ENCODE data around the gene CATSPERB.
"Not testable (repeated sequence)": the region's sequence is repeated elsewhere in the genome, so short reads cannot be mapped to it uniquely, and the experiment has no call there.

CATSPERB gene, protein sequence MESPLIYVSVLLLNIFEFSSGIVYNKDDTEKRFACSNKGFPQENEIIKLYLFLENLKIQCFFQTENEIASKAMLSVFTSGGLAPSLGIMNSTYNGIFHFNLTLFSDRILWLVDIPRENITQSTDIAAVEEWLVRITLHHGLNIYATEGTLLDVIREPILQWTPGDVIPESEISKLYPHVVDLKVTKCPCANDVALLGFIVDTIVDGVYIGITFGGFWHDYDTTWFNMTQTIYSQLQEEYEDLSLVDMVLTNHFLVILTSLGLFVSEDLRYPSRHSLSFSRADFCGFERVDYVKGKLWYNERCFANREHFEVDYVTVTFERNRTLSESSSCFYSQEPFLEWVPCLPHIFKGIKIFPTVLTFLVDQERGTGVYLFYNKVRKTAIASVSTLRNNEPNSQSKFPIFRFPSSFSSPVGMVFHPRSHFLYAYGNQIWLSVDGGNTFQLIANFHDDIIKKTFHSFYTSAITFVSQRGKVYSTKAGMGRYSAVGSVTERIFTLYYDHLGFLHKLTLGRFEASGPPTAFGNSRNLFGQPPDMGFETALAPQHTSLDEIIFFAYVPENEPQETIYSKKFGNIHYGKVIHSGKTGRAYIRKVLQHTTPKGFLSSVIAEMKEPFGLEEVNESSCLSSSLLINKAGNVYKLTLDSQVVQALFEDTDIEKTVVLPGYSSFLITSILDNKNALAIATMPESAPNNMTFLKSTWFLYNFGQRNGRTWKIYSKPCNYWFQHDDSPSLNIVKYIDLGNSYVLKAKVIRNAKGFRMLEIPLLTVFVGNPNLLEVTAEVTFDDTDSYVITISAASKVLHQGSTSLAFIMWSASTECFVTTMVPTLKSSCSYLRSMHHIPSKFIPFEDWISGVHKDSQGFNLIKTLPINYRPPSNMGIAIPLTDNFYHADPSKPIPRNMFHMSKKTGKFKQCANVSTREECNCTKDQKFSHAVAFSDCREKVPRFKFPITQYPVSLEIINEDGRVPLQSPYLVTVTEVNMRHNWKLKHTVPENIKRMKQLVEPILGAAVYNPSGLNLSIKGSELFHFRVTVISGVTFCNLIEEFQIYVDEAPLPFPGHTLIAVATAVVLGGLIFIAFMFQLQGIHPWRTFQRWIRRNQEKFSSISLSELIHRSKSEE

DNA sequence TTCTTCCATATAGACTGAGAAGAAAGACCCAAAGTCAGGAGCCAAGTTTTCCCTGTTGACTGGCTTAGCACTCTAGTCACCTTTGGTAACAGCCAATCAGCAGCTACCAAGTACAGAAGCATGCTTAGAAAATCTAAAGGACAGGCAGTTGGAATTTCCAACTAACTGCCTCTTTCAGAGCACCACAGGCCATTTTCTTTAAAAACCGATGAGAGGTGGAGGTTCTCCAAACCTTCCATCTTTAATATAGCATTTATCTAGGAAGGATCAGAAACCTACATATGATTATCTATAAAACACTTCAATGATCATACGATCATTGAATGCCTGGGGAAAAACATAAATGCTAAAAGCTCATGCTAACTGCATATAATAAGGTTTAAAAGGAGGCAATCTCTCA, at the start of gene CATSPERB:
TSS of gene CATSPERB (minus strand) at position 101 of the 400 bp plus-strand sequence. CDS start 2,607 bp downstream, outside the sequence.
- no peak for DNase-seq

DNA sequence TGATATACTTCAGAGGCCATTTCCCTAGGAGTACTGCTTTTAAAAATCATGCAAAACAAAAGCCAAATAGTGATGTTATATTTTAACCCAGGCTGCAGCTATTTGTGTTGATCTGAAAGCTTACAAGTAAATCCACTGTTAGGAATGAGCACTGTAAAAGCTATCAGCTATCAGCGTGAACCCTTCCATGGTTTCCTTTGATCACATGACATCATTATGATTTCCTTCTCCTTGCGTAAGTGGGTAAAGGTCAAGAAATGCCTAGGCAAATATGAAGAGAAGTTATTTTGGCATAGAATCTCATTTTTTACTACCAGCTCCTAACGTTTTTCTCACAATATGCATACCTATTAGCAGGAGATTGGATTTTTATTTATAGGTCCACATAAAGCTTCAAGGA, 48.6 kb upstream of the CATSPERB start:
- DNase-seq = no peak

DNA sequence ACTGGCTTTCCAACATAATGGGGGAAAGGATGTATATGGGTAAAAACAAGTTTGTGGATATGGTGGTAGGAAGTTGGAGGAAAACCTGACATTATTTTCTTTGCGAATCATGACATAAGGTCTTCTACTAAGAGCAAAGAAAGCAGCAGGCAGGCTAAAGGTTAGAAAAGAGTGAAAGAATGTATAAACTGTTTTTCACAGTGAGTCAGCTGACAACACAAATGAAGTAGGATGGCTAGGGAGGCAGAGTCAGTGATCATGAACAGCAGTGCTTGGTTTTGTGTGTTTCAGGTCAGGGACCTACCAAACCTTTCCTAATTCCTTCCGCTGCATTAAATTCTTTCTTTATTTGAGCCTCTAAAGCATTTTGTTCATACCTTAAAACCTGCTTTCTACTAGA, 46.3 kb upstream of the CATSPERB start:
- no peak for DNase-seq

DNA sequence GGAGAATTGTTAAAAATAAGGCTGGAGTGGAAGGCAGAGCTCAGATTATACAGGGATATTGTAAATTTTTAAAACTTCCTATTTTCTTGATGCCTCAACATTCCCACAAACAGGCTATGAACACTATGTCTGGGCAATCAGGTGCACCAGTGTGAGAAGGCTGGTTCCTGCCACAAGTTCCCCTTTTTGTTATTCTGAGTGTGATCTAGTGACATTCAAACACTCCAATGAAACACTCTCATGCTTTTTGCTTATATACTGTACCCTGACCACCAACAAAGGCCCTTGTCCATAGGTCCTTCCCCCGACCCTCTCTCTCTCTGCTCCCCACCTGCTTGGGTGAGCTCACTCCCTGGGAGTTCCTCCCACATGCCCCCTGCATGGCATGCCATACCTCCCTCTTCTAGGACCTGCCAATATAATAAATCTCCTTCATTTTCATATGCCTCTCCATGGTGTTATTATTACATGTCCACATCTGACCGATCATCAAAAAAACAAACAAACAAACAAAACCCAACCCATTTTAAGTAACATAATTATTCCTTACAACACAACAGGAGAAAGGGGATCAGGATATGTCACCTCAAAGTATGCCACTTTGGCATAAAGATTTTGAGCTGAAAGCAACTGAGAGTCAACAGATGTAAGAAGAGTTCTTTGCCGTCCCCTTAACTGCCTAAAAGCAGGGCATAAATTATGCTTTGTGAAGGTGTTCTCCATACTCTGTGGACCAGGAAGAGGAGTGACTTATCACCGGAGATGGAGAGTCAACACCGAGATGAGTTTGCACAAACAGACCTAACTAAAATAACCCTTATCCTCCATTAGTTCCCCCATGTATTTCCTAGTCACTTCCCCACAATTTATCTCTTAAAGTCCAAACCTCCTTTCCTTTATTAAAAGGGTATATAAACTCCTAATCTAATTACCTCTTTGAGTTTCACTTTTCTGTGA, 42.5 kb upstream of the CATSPERB start:
- DNase-seq = no peak

DNA sequence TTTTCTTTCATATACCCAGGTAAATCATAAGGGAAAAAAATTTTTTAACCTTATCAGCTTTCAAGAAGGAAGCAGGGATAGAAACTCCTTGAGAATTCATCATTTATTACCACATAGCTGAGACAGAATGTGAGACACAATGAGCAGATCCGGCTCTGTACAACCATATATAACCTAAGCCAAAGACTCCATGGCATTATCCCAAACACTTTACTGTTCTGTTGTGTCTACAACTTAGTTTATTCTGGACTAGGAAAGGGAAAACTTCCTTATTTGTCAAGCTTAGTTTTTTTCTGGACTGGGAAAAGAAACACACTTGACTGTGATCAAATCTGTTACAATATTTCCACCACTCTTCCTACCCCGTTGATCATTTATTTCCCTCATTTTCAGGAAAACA, 38.3 kb upstream of the CATSPERB start:
- no peak for DNase-seq

GRCh38 chr14:91755570-91756295, 23.8 kb upstream of the CATSPERB start:
- DNase-seq = no peak

GRCh38 chr14:91754819-91755218, 22.9 kb upstream of the CATSPERB start:
- no peak for DNase-seq

DNA sequence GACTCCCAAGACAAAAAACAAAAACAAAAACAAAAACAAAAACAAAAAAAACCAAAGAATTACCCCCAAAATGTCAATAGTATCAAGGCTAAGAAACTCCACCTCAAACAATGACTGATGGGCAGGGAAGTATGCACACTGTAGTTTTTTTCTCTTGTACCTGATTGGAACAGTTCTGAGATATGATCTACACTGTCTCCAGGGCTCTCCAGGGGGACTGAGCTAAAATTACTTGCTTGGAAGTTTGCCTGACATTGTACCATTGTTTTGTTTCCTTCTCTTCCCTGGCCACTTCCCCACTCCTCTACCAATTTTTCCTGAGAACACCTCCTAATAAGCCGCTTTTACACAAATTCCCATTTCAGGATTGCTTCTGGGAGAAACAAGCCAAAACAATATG, 22.3 kb upstream of the CATSPERB start:
- DNase-seq = no peak

DNA sequence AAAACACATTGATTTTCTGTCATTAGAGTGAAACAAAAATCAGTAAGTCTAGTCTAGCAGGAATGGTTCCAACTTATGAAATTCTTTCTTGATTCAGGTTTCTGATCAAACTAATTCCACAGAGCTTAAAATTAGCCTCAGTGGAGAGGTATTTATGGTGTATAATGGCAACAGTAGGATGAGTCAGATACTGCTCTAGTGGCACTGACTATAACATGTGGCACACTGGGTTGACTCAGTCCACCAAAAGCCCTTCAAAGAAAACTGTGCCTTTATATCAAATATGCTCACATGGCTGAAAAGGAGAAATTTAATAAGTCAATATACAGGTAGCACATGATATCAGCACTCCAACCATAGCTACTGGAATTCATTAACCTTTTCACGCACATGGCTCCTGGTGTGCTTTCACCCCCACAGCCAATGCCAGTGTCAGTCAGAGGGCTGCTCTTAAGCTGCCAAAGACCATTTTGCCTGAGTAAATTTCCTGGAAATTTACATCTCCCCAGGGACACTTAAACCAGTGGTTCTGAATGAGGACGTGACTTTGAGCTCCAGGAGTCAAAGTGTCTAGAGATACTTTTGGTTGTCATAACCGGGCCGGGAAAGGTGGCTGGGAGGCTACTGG, 21.7 kb upstream of the CATSPERB start:
- DNase-seq = no peak

- DNase-seq = no peak
Observed at GRCh38 chr14:91752961-91753360, 21.1 kb upstream of the CATSPERB start.

- DNase-seq = no peak
Observed at GRCh38 chr14:91751719-91752118, 19.8 kb upstream of the CATSPERB start.

GRCh38 chr14:91750634-91751198, 18.8 kb upstream of the CATSPERB start:
- no peak for DNase-seq

GRCh38 chr14:91749868-91750267, 18.0 kb upstream of the CATSPERB start:
- no peak for DNase-seq

GRCh38 chr14:91748049-91748448, 16.2 kb upstream of the CATSPERB start:
- no peak for DNase-seq

GRCh38 chr14:91745344-91745743, 13.5 kb upstream of the CATSPERB start:
- DNase-seq = no peak

DNA sequence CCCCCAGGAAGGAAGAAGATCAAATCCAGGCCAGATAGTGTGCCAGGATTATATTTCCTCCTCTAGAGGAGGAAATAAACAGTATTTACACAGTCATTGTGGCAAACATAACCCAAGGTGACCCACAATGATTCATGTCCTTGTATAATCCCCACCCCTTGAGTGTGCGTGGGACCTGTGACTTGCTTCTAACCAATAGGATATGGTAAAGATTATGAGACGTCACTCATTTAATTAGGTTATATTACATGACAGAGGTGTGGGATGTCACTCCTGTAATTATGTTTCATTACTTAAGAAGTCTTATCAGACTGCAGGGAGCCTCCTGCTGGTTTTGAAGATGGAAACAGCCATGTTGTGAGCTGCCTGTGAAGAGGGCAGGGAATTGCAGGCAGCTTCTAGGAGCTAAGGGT, 12.2 kb upstream of the CATSPERB start:
- DNase-seq = no peak

GRCh38 chr14:91743305-91743653, 11.4 kb upstream of the CATSPERB start:
- DNase-seq = no peak

DNA sequence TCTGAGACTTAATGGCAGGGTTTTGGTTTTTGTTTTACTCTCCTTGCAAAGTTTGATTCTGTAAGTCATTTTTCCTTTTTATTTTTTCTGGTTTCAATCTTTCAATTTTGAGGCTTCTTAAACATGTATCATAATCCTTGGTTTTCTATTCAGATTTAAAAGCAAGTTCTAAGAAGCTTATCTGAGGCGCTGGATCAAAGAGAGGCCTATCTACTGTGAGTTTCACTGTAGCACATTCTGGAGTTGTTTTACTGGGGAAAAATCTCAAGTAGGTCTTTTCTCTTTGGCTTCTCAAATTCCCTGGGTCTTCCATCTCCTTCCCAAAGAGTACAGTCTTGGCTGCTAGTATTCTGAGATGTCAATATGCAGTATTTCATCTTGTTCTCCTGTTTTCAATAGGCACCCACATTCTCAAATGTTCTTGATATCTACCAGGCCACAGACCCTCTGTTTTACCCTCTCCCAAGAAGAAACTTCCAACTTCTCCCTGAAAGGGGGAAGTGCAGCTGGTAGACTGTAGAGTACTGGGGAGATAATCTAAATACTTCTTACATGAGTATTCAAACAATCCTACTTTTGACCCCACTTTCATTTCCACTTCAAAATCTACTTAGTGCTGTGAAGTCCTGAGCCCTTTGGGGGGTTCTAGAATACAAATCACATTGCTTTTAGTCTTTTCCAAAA, 10.9 kb upstream of the CATSPERB start:
- no peak for DNase-seq

DNA sequence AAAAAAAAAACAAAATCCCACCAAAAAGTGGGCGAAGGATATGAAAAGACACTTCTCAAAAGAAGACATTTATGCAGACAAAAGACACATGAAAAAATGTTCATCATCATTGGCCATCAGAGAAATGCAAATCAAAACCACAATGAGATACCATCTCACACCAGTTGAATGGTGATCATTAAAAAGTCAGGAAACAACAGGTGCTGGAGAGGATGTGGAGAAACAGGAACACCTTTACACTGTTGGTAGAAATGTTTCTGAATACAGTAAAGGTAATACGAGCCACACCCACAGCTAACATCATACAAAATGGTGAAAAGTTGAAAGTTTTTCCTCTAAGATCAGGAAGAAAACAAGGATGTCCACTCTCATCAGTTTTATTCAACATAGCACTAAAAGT, 8.0 kb upstream of the CATSPERB start:
- not testable (repeated sequence) for DNase-seq

DNA sequence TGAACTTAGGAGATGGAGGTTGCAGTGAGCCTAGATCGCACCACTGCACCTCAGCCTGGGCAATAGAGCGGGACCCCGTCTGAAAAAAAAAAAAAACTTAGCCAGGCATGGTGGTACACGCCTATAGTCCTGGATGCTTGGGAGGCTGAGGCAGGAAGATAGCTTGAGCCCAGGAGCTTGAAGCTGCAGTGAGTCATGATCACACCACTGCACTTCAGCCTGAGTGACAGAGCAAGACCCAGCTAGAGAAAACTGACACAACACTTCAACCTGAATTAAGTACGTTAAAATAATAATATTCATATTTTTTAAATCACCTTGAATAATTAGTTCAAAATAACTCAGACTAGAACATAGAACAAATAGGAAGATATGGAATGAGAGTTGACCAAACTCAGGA, 5.7 kb upstream of the CATSPERB start:
- DNase-seq = no peak

Data from NCI-H1417 treated with DMSO at 0.1 percent for 48 hours (cell line).